Activated CD8-positive, alpha-beta memory T cell treated with anti-CD3 and anti-CD28 coated beads, Interleukin-2, amount 10 ng/mL, durations not matched to agents 7 days and 5 days (primary cell): ENCODE measurements around the gene NIPBL. TPM values are rescaled to one million over a fixed set of nuclear protein-coding genes. Genes with fewer than 3 reads are reported as not detected.
"Not testable (repeated sequence)": the region's sequence is repeated elsewhere in the genome, so short reads cannot be mapped to it uniquely, and the experiment has no call there.

Experiments
- ATAC-seq: fragments of 150-1000 bp; cut with Tn5 transposase; one replicate; pipeline ENCODE4 v1.10.0; 2021; ENCODE audit warnings: moderate library complexity
- CTCF ChIA-PET: fragments of 350-600 bp; sonication (Branson Sonifier 250); formaldehyde crosslinking; loops from one replicate; lab custom pipeline; 2021; ENCODE audit warnings: antibody characterized with exemption; lab: Charles Lee
- DNase-seq: peaks from one replicate; pipeline ENCODE4 v3.0.0-alpha.2; 2020
- H3K27ac Mint-ChIP-seq: one replicate; pipeline ENCODE4 v1.8.0; 2021; ENCODE audit warnings: mild to moderate bottlenecking, mixed read lengths
- H3K27me3 Mint-ChIP-seq: one replicate; pipeline ENCODE4 v1.8.0; 2021; ENCODE audit warnings: mixed read lengths
- H3K36me3 Mint-ChIP-seq: one replicate; pipeline ENCODE4 v1.8.0; 2021; ENCODE audit warnings: mild to moderate bottlenecking, mixed read lengths
- H3K4me1 Mint-ChIP-seq: one replicate; pipeline ENCODE4 v1.8.0; 2021; ENCODE audit warnings: mixed read lengths
- H3K4me3 Mint-ChIP-seq: one replicate; pipeline ENCODE4 v1.8.0; 2021; ENCODE audit warnings: mild to moderate bottlenecking, moderate library complexity, mixed read lengths
- H3K9me3 Mint-ChIP-seq: one replicate; pipeline ENCODE4 v1.8.0; 2022; ENCODE audit warnings: low read depth, mixed read lengths
- total RNA-seq, 2 experiments: library from RNA; stranded (reverse); gene quantifications; one replicate each; pipeline ENCODE4 v1.2.3, GENCODE V29; 2021

The NIPBL gene
- total RNA-seq, 2 experiments from 2014 or later: 56.8 to 57.1 TPM

- no peaks in the 10 kb centered on the region for H3K4me1 Mint-ChIP-seq
- peak overlapping the region; percentile 14 for H3K27ac Mint-ChIP-seq
- H3K36me3 Mint-ChIP-seq: peaks cover 24% of the 10 kb centered on the region
- H3K9me3 Mint-ChIP-seq: no peaks in the 10 kb centered on the region
- DNase-seq: no peak
- no peak overlapping the region for H3K4me3 Mint-ChIP-seq
- CTCF ChIA-PET: no interaction called here
- H3K27me3 Mint-ChIP-seq: no peaks in the 10 kb centered on the region
- no peak for ATAC-seq
Measured at GRCh38 chr5:37002176-37002751, 125.7 kb downstream of the NIPBL start.

DNA sequence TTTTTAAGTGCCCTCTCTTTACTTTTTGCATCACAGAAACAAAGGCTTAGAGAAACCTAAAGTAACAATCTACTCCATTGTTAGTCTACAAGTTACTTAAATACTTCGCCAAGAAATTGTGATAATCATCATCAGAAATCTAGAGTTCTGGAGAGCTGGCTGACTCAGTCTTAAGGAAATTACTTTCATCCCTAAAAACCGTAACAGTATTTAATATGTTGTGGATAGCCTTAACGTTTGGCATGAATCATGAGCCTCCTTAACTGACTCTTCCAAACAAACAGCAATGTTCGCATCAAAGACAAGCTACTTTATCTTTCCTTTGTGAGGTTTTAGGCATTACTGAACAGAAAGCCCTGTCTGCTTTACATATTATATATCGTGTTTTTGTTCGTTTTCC is 128.7 kb downstream of the NIPBL start:
- no peak for ATAC-seq

DNA sequence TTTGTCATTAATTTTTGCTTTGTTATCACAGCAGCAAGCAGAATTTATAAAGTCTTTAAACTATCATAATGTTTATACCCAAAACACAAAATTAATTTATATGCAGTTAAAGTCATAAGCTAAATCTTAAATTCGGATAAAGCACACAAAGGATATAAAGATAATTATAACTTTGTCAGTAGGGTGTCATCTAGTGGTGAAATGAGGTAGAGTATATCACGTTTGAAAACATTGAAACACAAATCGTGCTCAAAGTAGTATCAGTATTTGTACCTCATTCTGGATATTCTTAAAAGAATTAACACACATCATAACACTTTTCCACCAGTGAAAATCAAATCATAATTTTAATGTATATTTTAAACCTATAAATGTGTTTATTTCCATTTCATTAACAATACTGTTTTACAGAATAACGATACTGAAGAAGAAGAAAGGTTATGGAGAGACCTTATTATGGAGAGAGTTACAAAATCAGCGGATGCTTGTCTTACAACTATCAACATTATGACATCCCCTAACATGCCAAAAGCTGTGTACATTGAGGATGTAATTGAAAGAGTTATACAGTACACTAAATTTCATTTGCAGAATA is 129.5 kb downstream of the NIPBL start:
- Mint-ChIP-seq H3K9me3 (no peaks in the 10 kb centered on the region), H3K27me3 (no peaks in the 10 kb centered on the region), H3K36me3 (peaks cover 15% of the 10 kb centered on the region), H3K4me1 (no peaks in the 10 kb centered on the region), H3K4me3 (no peak overlapping the region), H3K27ac (no peak overlapping the region)
- DNase-seq (no peak), ATAC-seq (no peak)
- CTCF ChIA-PET: interaction anchor here (0.7 to 3.1 kb wide), 2 partner anchors 267 to 276 kb away, joined by 3 to 12 read pairs; no protein-coding TSS in a partner anchor

More for the DNA sequence above, 128.7 kb downstream of the NIPBL start:
- Mint-ChIP-seq H3K9me3 (no peaks in the 10 kb centered on the region), H3K4me3 (no peak overlapping the region), H3K27me3 (no peaks in the 10 kb centered on the region), H3K4me1 (no peaks in the 10 kb centered on the region), H3K27ac (no peak overlapping the region), H3K36me3 (peaks cover 17% of the 10 kb centered on the region)
- CTCF ChIA-PET: interaction anchor here (0.7 to 3.1 kb wide), 6 partner anchors 13 to 275 kb away, joined by 3 to 12 read pairs (median 4); no protein-coding TSS in a partner anchor
- no peak for DNase-seq

GRCh38 chr5:37013181-37013580 is 136.6 kb downstream of the NIPBL start:
- H3K9me3 Mint-ChIP-seq, CTCF ChIA-PET, DNase-seq, H3K4me1 Mint-ChIP-seq, H3K27ac Mint-ChIP-seq, H3K4me3 Mint-ChIP-seq, H3K27me3 Mint-ChIP-seq, ATAC-seq: not testable (repeated sequence)
- H3K36me3 Mint-ChIP-seq: peaks cover 15% of the 10 kb centered on the region

- Mint-ChIP-seq H3K27me3 (no peaks in the 10 kb centered on the region), H3K4me1 (no peaks in the 10 kb centered on the region), H3K27ac (no peak overlapping the region), H3K4me3 (no peak overlapping the region), H3K9me3 (no peaks in the 10 kb centered on the region), H3K36me3 (peaks cover 15% of the 10 kb centered on the region)
- ATAC-seq (no peak), DNase-seq (no peak)
- CTCF ChIA-PET: no interaction called here
Measured at GRCh38 chr5:37014321-37014720, 137.8 kb downstream of the NIPBL start.

DNA sequence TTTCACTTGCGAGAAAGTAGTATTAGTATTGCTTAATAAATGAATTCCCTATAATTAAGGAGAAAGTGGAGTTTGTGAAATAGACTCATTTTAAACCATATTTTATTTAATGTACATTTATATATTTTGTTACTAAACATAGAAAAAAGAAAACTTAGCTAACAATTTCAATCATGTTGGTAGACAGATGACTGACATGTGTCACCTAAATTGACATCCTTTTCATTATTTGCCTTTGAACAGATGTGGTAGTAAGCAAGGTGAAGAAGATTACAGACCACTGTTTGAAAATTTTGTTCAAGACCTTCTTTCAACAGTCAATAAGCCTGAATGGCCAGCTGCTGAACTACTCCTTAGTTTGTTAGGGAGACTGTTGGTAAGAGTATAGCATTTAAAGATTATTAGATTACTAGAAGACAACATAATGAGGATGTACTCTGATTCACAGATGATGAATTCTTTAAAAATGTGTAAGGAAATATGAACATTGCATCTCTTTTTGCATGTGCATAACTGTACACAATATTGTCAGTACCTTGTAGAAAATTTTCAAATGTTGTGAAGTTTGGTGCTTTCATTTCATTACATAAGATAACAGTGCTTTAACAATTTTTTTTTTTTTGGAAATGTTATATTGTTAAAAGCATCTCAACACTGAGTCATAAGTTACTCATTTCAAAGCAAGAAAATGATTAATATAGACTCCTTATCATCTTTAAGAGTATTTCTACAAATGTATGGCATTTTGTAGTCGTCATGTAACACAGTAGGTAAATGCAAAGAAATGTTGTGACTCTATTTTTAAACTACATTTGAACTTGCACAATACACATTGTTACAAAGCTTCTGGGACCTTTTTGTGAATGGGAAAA is 139.5 kb downstream of the NIPBL start:
- ATAC-seq (no peak), DNase-seq (no peak)
- Mint-ChIP-seq H3K27ac (no peak overlapping the region), H3K9me3 (no peaks in the 10 kb centered on the region), H3K36me3 (peaks cover 25% of the 10 kb centered on the region), H3K4me3 (no peak overlapping the region), H3K27me3 (no peaks in the 10 kb centered on the region), H3K4me1 (no peaks in the 10 kb centered on the region)
- CTCF ChIA-PET: no interaction called here

DNA sequence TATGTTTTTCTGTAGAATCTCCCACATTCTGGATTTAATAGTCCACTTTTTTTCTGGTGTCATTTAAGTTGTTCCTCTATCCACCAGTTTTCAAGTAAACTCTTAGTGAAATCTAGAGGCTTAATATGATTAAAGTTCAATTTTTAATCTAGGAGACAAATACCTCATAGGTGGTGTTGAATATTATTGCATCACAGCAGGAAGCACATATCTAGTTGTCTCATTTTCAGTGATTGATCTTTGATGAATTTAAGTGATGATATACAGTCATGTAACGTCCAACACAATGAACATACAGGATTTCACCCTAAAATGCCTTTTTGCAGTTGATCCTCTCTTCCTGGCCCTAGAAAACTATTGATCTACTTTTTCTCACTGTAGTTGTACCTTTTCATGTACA is 152.3 kb downstream of the NIPBL start:
- ATAC-seq: no peak
- H3K4me3 Mint-ChIP-seq: no peak overlapping the region

GRCh38 chr5:37029436-37029835 is 152.9 kb downstream of the NIPBL start:
- CTCF ChIA-PET: no interaction called here
- peaks cover 4% of the 10 kb centered on the region for H3K9me3 Mint-ChIP-seq
- H3K27ac Mint-ChIP-seq: no peak overlapping the region
- no peaks in the 10 kb centered on the region for H3K4me1 Mint-ChIP-seq
- ATAC-seq (no peak), DNase-seq (no peak)
- H3K27me3 Mint-ChIP-seq: no peaks in the 10 kb centered on the region
- H3K4me3 Mint-ChIP-seq: no peak overlapping the region
- peaks cover 42% of the 10 kb centered on the region for H3K36me3 Mint-ChIP-seq

More for the DNA sequence above, 152.3 kb downstream of the NIPBL start:
- Mint-ChIP-seq H3K4me1 (no peaks in the 10 kb centered on the region), H3K36me3 (peaks cover 41% of the 10 kb centered on the region), H3K27ac (peak overlapping the region; percentile 9), H3K9me3 (peaks cover 4% of the 10 kb centered on the region), H3K27me3 (no peaks in the 10 kb centered on the region)
- no peak for DNase-seq
- CTCF ChIA-PET: no interaction called here

DNA sequence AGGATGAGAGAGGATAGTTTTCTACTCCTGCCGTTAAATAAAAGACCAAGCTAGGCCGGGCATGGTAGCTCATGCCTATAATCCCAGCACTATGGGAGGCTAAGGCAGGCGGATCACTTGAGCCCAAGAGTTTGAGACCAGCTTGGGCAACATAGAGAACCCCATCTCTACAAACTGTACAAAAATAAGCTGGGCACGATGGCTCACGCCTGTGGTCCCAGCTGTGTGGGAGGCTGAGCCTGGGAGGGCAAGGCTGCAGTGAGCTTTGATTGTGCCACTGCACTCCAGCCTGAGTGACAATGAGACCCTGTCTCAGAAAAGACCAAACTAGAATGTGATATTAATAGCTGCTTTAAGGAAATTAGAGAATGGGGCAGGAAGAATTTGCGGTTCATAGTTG is 158.4 kb downstream of the NIPBL start:
- ATAC-seq (no peak), DNase-seq (no peak)
- Mint-ChIP-seq H3K36me3 (peaks cover 20% of the 10 kb centered on the region), H3K4me3 (no peak overlapping the region), H3K9me3 (no peaks in the 10 kb centered on the region), H3K4me1 (peaks cover 2% of the 10 kb centered on the region), H3K27ac (no peak overlapping the region), H3K27me3 (no peaks in the 10 kb centered on the region)
- CTCF ChIA-PET: interaction anchor here (1.2 kb wide), 1 partner anchor 9 kb away, joined by 4 read pairs; no protein-coding TSS in a partner anchor

- Mint-ChIP-seq H3K27ac (no peak overlapping the region), H3K4me1 (peaks cover 2% of the 10 kb centered on the region), H3K4me3 (no peak overlapping the region), H3K36me3 (peaks cover 14% of the 10 kb centered on the region), H3K27me3 (no peaks in the 10 kb centered on the region), H3K9me3 (no peaks in the 10 kb centered on the region)
- DNase-seq: no peak
- CTCF ChIA-PET: interaction anchor here (0.6 kb wide), 1 partner anchor 348 kb away, joined by 4 read pairs; no protein-coding TSS in a partner anchor
- ATAC-seq: no peak
Measured at GRCh38 chr5:37037840-37038239, 161.3 kb downstream of the NIPBL start.

DNA sequence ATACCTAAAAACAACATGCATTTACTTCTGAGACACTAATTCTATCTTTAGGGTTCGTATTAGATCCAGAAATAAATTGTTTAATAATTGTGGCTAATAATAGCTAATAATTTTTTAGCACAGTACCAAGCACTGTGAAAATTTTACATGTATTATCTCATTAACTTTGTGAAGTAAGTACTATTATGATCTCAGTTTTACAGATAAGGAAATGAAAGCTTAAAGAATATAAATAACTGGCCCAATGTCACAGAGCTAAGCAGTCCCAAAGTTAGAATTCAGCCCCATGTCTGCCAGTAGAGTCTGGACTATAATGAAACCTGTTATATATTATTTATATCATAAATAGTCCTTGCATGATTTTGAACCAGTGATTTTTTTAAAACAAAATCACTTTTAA is 163.3 kb downstream of the NIPBL start:
- ATAC-seq: no peak
- no peak overlapping the region for H3K4me3 Mint-ChIP-seq
- H3K9me3 Mint-ChIP-seq: no peaks in the 10 kb centered on the region
- H3K27ac Mint-ChIP-seq: no peak overlapping the region
- CTCF ChIA-PET: interaction anchor here (0.6 kb wide), 1 partner anchor 475 kb away, joined by 3 read pairs; no protein-coding TSS in a partner anchor
- no peaks in the 10 kb centered on the region for H3K27me3 Mint-ChIP-seq
- peaks cover 2% of the 10 kb centered on the region for H3K4me1 Mint-ChIP-seq
- DNase-seq: no peak
- H3K36me3 Mint-ChIP-seq: peaks cover 9% of the 10 kb centered on the region

- H3K36me3 Mint-ChIP-seq: peaks cover 11% of the 10 kb centered on the region
- no peaks in the 10 kb centered on the region for H3K9me3 Mint-ChIP-seq
- H3K27ac Mint-ChIP-seq: no peak overlapping the region
- no peaks in the 10 kb centered on the region for H3K27me3 Mint-ChIP-seq
- no peak overlapping the region for H3K4me3 Mint-ChIP-seq
- CTCF ChIA-PET: interaction anchor here (0.6 to 1.3 kb wide), 5 partner anchors 9 to 353 kb away, joined by 3 to 4 read pairs (median 4); partner anchors contain the start of genes CPLANE1 and NUP155
- DNase-seq (no peak), ATAC-seq (peak; percentile 42)
- H3K4me1 Mint-ChIP-seq: peaks cover 2% of the 10 kb centered on the region
Measured at GRCh38 chr5:37043693-37044092, 167.1 kb downstream of the NIPBL start.

DNA sequence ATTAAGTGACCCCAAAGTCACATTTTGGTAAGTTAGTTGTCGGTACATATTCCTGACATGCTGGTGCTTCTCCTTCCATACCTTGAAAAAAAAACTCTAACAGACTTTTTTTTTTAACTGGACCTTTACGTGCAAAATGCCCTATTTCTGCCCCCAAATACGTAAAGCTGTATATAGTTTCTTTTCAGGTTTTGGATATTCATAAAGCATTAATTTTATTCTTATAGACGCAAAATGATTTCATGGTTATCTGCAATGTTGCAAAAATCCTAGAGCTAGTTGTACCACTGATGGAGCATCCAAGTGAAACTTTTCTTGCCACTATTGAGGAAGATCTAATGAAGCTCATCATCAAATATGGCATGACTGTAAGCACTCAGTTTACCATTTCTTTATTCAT is 167.6 kb downstream of the NIPBL start:
- Mint-ChIP-seq H3K27me3 (no peaks in the 10 kb centered on the region), H3K27ac (no peak overlapping the region), H3K4me3 (no peak overlapping the region), H3K9me3 (no peaks in the 10 kb centered on the region), H3K4me1 (peaks cover 2% of the 10 kb centered on the region), H3K36me3 (peaks cover 14% of the 10 kb centered on the region)
- no peak for DNase-seq
- no peak for ATAC-seq
- CTCF ChIA-PET: interaction anchor here (0.6 to 1.3 kb wide), 5 partner anchors 9 to 353 kb away, joined by 3 to 4 read pairs (median 4); partner anchors contain the start of genes CPLANE1 and NUP155
